ENCODE results near the gene SEMA3C.

DNA sequence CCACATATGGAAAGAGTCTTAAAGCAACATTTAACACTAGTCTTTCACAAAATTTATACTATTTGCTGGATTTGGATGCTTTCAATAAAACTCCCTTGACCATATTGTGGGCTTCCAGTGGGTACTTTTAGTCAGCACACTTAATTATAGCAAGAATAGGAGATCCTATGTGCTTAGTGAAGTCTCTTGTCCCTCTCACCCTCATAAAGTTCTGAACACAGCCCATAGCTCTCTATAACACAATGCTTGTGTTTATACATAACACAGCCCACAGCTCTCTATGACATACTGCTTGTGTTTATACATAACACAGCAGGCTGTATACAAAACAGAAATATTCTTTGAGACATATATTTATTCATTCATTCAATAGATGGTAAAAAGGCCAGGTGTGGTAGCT is 79.0 kb downstream of the SEMA3C start:
- no peak for TF ChIP-seq ESRRG (CRISPR knock-in tag; IDR thresholded peaks at IDR 0.05)
- no peak for TF ChIP-seq TCF4 (CRISPR knock-in tag; IDR thresholded peaks at IDR 0.05; ENCODE audit: borderline replicate concordance)
- no peak for TF ChIP-seq ZFP30 (CRISPR knock-in tag; IDR thresholded peaks at IDR 0.05)
- TF ChIP-seq BACH2 (CRISPR knock-in tag; IDR thresholded peaks at IDR 0.05; ENCODE audit: borderline replicate concordance) = no peak
- no peak for TF ChIP-seq PATZ1 (CRISPR knock-in tag; IDR thresholded peaks at IDR 0.05; ENCODE audit: borderline replicate concordance)
- TF ChIP-seq ARNTL (CRISPR knock-in tag; IDR thresholded peaks at IDR 0.05; ENCODE audit: borderline replicate concordance, low read depth) = no peak
- no peak for TF ChIP-seq RARB (CRISPR knock-in tag; IDR thresholded peaks at IDR 0.05)
- TF ChIP-seq, protein P1, sequence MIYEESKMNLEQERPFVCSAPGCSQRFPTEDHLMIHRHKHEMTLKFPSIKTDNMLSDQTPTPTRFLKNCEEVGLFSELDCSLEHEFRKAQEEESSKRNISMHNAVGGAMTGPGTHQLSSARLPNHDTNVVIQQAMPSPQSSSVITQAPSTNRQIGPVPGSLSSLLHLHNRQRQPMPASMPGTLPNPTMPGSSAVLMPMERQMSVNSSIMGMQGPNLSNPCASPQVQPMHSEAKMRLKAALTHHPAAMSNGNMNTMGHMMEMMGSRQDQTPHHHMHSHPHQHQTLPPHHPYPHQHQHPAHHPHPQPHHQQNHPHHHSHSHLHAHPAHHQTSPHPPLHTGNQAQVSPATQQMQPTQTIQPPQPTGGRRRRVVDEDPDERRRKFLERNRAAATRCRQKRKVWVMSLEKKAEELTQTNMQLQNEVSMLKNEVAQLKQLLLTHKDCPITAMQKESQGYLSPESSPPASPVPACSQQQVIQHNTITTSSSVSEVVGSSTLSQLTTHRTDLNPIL (CRISPR knock-in tag; IDR thresholded peaks at IDR 0.05; ENCODE audit: low read depth) = no peak

Measured in SK-N-SH treated with all-trans-retinoic acid at 6 μM for 48 hours (cell line).